Spleen (tissue), 11 donors: ENCODE data around the gene PSMD13. TPM values are rescaled to one million over a fixed set of nuclear protein-coding genes. Genes with fewer than 3 reads are reported as not detected.
A peak's percentile ranks its signal among the peaks of the same experiment; 100 is the strongest.

Experiments used
- DNase-seq: peaks from one replicate; pipeline ENCODE4 v3.0.0-alpha.2; 2020
- H3K27ac ChIP-seq, 8 donors: fragments of 200-600 bp; sonication (generic) in 7 of 8; 1 replicate in 4 of 8; 2 replicates in 4 of 8; pipeline versions ENCODE4 v1.5.0 to v1.8.0; 2016 to 2021; ENCODE audit warnings: inconsistent platforms in 4 of 8, mild to moderate bottlenecking in 4 of 8, moderate library complexity in 1 of 8
- H3K27me3 ChIP-seq, 7 donors: fragments of 200-600 bp; sonication (generic) in 6 of 7; replicated peaks in 1 of 7; 1 replicate in 4 of 7; 2 replicates in 3 of 7; pipeline versions ENCODE4 v1.5.0 to v1.8.0; 2016 to 2021; ENCODE audit warnings: inconsistent platforms in 3 of 7, mild to moderate bottlenecking in 1 of 7
- H3K36me3 ChIP-seq, 6 donors: fragments of 200-600 bp; sonication (generic) in 5 of 6; 1 replicate in 4 of 6; 2 replicates in 2 of 6; pipeline versions ENCODE4 v1.5.0 to v1.8.0; 2016 to 2021; ENCODE audit warnings: inconsistent platforms in 2 of 6
- H3K4me1 ChIP-seq, 6 donors: fragments of 200-600 bp; sonication (generic) in 5 of 6; 1 replicate in 3 of 6; 2 replicates in 3 of 6; pipeline versions ENCODE4 v1.5.0 to v1.8.0; 2016 to 2021; ENCODE audit warnings: inconsistent platforms in 3 of 6
- H3K4me3 ChIP-seq, 8 donors: fragments of 200-600 bp; sonication (generic) in 7 of 8; 1 replicate in 4 of 8; 2 replicates in 4 of 8; pipeline versions ENCODE4 v1.5.0 to v1.8.0; 2016 to 2021; ENCODE audit warnings: inconsistent platforms in 4 of 8, mild to moderate bottlenecking in 4 of 8, moderate library complexity in 2 of 8
- H3K9me3 ChIP-seq, 8 donors: fragments of 200-600 bp; sonication (generic) in 7 of 8; 1 replicate in 4 of 8; 2 replicates in 4 of 8; pipeline versions ENCODE4 v1.5.0 to v1.8.0; 2016 to 2021; ENCODE audit warnings: inconsistent platforms in 4 of 8
- CTCF ChIP-seq, 11 experiments: fragments of 200-600 bp in 7 of 11; fragments of 450-650 bp in 4 of 11; sonication (generic) in 4 of 11; IDR thresholded peaks in 8 of 11; conservative IDR thresholded peaks in 3 of 11; 1 replicate in 7 of 11; 2 replicates in 4 of 11; pipeline versions ENCODE4 v1.4.0 to v1.8.0; 2016 to 2021; ENCODE audit warnings: antibody characterized with exemption in 11 of 11, inconsistent platforms in 4 of 11, mild to moderate bottlenecking in 1 of 11
- POLR2A ChIP-seq, 3 donors: fragments of 450-650 bp; IDR thresholded peaks; one replicate each; pipeline ENCODE4 v1.5.1; 2017; ENCODE audit warnings: antibody characterized with exemption in 3 of 3, mild to moderate bottlenecking in 1 of 3
- POLR2AphosphoS5 ChIP-seq, 3 donors: sonication (generic); formaldehyde crosslinking; IDR thresholded peaks; one replicate each; pipeline ENCODE4 v1.5.1; 2017; ENCODE audit warnings: antibody characterized with exemption in 3 of 3
- WGBS, 5 donors: extraction: QIAGEN DNeasy Blood & Tissue Kit in 3 of 5; methylation state at CpG; one replicate each; pipeline versions ENCODE4 v1.1.5 to v1.1.7; 2013 to 2018; 5-methylcytosine and 5-hydroxymethylcytosine counted together
- intact Hi-C: fragments of 100-400 bp; cut with DNase I; formaldehyde crosslinking; loops from one replicate; pipeline ENCODE4 v1.15.0; 2023; ENCODE audit warnings: low total_unique reads
- polyA plus RNA-seq, 3 donors: library from polyadenylated mRNA; stranded (reverse); fragments of 200-250 nt; gene quantifications; one replicate each; pipeline ENCODE4 v1.2.1, GENCODE V29; 2013
- total RNA-seq, 7 donors: library from RNA; depleted of rRNA in 3 of 7; stranded (reverse); fragments of >200 nt in 3 of 7; fragmentation: NEBNext Ultra II Directional in 4 of 7; extraction: Animal tissue kit (Norgen Biotek cat#: 25700) in 4 of 7; gene quantifications; one replicate each; pipeline versions ENCODE4 v1.1.0 to v1.2.1, GENCODE V29; 2016 to 2021
- donor health status: healthy with polysubstance abuse.
- donor health status: DM: no; HTN: no; CAD: no; lungs with moderate emphysema.
- donor health status: DM: no; HTN: no; CAD: no.
- donor health status: Bipolar disorder and iron deficiency.
- donor health status: healthy.
- donor health status: DM: no; HTN: no; CAD: no.
- donor health status: DM: yes; HTN: yes; CAD: no.

The PSMD13 gene
- total and polyA plus RNA-seq, 10 donors = 93.6 to 229 (median 102) TPM

GRCh38 chr11:253160-253885 lies 16.5 kb downstream of the PSMD13 start:
- Histone ChIP-seq H3K9me3 (no peaks in the 10 kb centered on the region), H3K27me3 (no peaks in the 10 kb centered on the region), H3K27ac (no peak overlapping the region), H3K4me3 (no peak overlapping the region), H3K36me3 (peaks cover 3 to 57% (median 49%) of the 10 kb centered on the region in 6 donors), H3K4me1 (peaks cover 0 to 24% (median 2%) of the 10 kb centered on the region in 6 donors)
- intact Hi-C loops = loop anchor here (10.0 kb wide), 1 partner anchor 111 kb away; the partner anchor contains the start of gene B4GALNT4
- DNase-seq = no peak
- TF ChIP-seq POLR2AphosphoS5 (IDR thresholded peaks at IDR 0.05) (peak in 2 of 3 donors; percentile 3 to 10), POLR2A (IDR thresholded peaks at IDR 0.05) (no peak), CTCF (IDR thresholded peaks at IDR 0.05 in 8 of 11, conservative IDR thresholded peaks at IDR 0.05 in 3 of 11) (no peak)
- WGBS, 5 donors = 74 to 87% (median 82%) methylated on average over 13 of the region's 13 CpGs

GRCh38 chr11:253886-254270 lies 17.1 kb downstream of the PSMD13 start:
- no peak for DNase-seq
- intact Hi-C loops = loop anchor here (10.0 kb wide), 1 partner anchor 111 kb away; the partner anchor contains the start of gene B4GALNT4
- H3K27me3 ChIP-seq = no peaks in the 10 kb centered on the region
- TF ChIP-seq CTCF (IDR thresholded peaks at IDR 0.05 in 8 of 11, conservative IDR thresholded peaks at IDR 0.05 in 3 of 11) (no peak), POLR2AphosphoS5 (IDR thresholded peaks at IDR 0.05) (peak in 1 of 3 donors; percentile 17)
- 75 to 91% (median 87%) methylated on average over 5 of the region's 5 CpGs for WGBS, 5 donors
- H3K4me3 ChIP-seq = no peak overlapping the region
- peaks cover under 1 to 51% (median 43%) of the 10 kb centered on the region in 6 donors for H3K36me3 ChIP-seq
- no peak overlapping the region for H3K27ac ChIP-seq
- peaks cover 0 to 24% (median 2%) of the 10 kb centered on the region in 6 donors for H3K4me1 ChIP-seq
- H3K9me3 ChIP-seq = no peaks in the 10 kb centered on the region

GRCh38 chr11:255176-255575 lies 18.4 kb downstream of the PSMD13 start:
- TF ChIP-seq POLR2A (IDR thresholded peaks at IDR 0.05) (no peak), POLR2AphosphoS5 (IDR thresholded peaks at IDR 0.05) (no peak), CTCF (IDR thresholded peaks at IDR 0.05 in 8 of 11, conservative IDR thresholded peaks at IDR 0.05 in 3 of 11) (no peak)
- no peaks in the 10 kb centered on the region for H3K27me3 ChIP-seq
- 57 to 73% (median 58%) methylated on average over 3 of the region's 3 CpGs for WGBS, 5 donors
- no peak overlapping the region for H3K4me3 ChIP-seq
- peaks cover 0 to 24% (median 2%) of the 10 kb centered on the region in 6 donors for H3K4me1 ChIP-seq
- no peak overlapping the region for H3K27ac ChIP-seq
- H3K36me3 ChIP-seq = peaks cover 0 to 39% (median 33%) of the 10 kb centered on the region in 6 donors
- H3K9me3 ChIP-seq = no peaks in the 10 kb centered on the region
- intact Hi-C loops = loop anchor here (10.0 kb wide), 1 partner anchor 110 kb away; the partner anchor contains the start of gene B4GALNT4
- no peak for DNase-seq

GRCh38 chr11:255816-256215 lies 19.0 kb downstream of the PSMD13 start:
- no peak overlapping the region for H3K27ac ChIP-seq
- 94 to 100% (median 95%) methylated on average over 2 of the region's 2 CpGs for WGBS, 5 donors
- DNase-seq = no peak
- TF ChIP-seq POLR2A (IDR thresholded peaks at IDR 0.05) = no peak
- H3K9me3 ChIP-seq = no peaks in the 10 kb centered on the region
- peaks cover 0 to 32% (median 30%) of the 10 kb centered on the region in 6 donors for H3K36me3 ChIP-seq
- H3K27me3 ChIP-seq = no peaks in the 10 kb centered on the region
- no peak overlapping the region for H3K4me3 ChIP-seq
- peaks cover 0 to 19% (median 2%) of the 10 kb centered on the region in 6 donors for H3K4me1 ChIP-seq
- intact Hi-C loops = loop anchor here (10.0 kb wide), 1 partner anchor 109 kb away; the partner anchor contains the start of gene B4GALNT4
